DOHH2 (cell line): ENCODE results near the gene RBMXL2.

Experiments
- H3F3A ChIP-seq: fragments of 200-600 bp; sonication (generic), shearing (Covaris generic); 2 replicates; pipeline ENCODE4 v1.6.0; 2016; ENCODE audit warnings: antibody characterized with exemption, mild to moderate bottlenecking; ENCODE audit not compliant: control insufficient read depth, insufficient read depth
- H3K27ac ChIP-seq: fragments of 200-600 bp; sonication (generic); 2 replicates; pipeline ENCODE4 v1.5.1; 2014; ENCODE audit warnings: low read depth, mild to moderate bottlenecking, low read length, moderate library complexity
- H3K27me3 ChIP-seq: fragments of 200-600 bp; sonication (generic); 2 replicates; pipeline ENCODE4 v1.6.1; 2014; ENCODE audit warnings: mild to moderate bottlenecking, low read length, mixed read lengths; ENCODE audit not compliant: control insufficient read depth
- H3K36me3 ChIP-seq: fragments of 200-600 bp; sonication (generic); 2 replicates; pipeline ENCODE4 v1.6.1; 2014; ENCODE audit warnings: mild to moderate bottlenecking, low read length, moderate library complexity, mixed read lengths; ENCODE audit not compliant: control insufficient read depth
- H3K4me1 ChIP-seq: fragments of 200-600 bp; sonication (generic); 2 replicates; pipeline ENCODE4 v1.6.1; 2014; ENCODE audit warnings: mild to moderate bottlenecking, low read length, mixed read lengths; ENCODE audit not compliant: control insufficient read depth
- H3K4me2 ChIP-seq: fragments of 200-600 bp; sonication (generic); 2 replicates; pipeline ENCODE4 v1.6.0; 2014; ENCODE audit warnings: mild to moderate bottlenecking, low read length, moderate library complexity
- H3K4me3 ChIP-seq: fragments of 200-600 bp; sonication (generic); 2 replicates; pipeline ENCODE4 v1.5.1; 2014; ENCODE audit warnings: mild to moderate bottlenecking, low read length, mixed read lengths
- H3K79me2 ChIP-seq: fragments of 200-600 bp; sonication (generic); 2 replicates; pipeline ENCODE4 v1.6.1; 2014; ENCODE audit warnings: mild to moderate bottlenecking, low read length, mixed read lengths; ENCODE audit not compliant: control insufficient read depth
- H3K9me2 ChIP-seq: fragments of 200-600 bp; sonication (generic); replicated peaks from 2 replicates; pipeline ENCODE4 v1.6.1; 2014; ENCODE audit warnings: mild to moderate bottlenecking, low read length, mixed read lengths; ENCODE audit not compliant: control insufficient read depth
- H3K9me3 ChIP-seq: fragments of 200-600 bp; sonication (generic); 2 replicates; pipeline ENCODE4 v1.6.1; 2014; ENCODE audit warnings: antibody characterized with exemption, low read length, mixed read lengths; ENCODE audit not compliant: control insufficient read depth, insufficient read depth
- H4K20me1 ChIP-seq: fragments of 200-600 bp; sonication (generic); 2 replicates; pipeline ENCODE4 v1.6.0; 2014; ENCODE audit warnings: low read depth, mild to moderate bottlenecking, antibody characterized with exemption, low read length, moderate library complexity; ENCODE audit not compliant: control insufficient read depth, insufficient read depth
- EZH2phosphoT487 ChIP-seq: fragments of 200-600 bp; sonication (generic); IDR thresholded peaks from 2 replicates; pipeline ENCODE4 v1.6.1; 2017; ENCODE audit warnings: borderline replicate concordance, mild to moderate bottlenecking, antibody characterized with exemption, low read length, moderate library complexity, mixed read lengths
- TF ChIP-seq, protein P1 (sequence below): fragments of 200-600 bp; sonication (generic); IDR thresholded peaks from one replicate; pipeline ENCODE4 v1.5.1; 2014; ENCODE audit warnings: antibody characterized with exemption, mild to moderate bottlenecking, low read depth, low read length; ENCODE audit not compliant: poor library complexity, severe bottlenecking

RBMXL2 gene

DNA sequence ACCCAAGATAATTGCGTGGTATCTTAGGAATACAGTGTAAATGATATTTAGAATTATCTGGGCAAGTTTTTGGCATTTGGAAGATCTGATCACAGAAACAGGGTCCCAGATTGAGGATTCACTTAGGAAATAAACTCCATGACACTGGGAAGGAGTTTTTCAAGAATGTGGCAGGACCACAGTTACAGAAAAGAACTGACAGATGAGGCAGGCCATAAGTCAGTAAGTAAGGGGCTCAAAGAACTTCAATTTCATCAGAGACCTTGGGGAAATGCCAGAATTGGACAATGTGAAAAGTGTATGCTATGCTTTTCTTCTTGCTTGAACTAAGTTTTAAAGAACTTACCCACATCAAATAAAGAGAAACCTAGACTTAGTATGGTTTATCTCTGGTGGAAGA lies 49.3 kb downstream of the RBMXL2 start:
- Histone ChIP-seq H3K79me2 (no peaks in the 10 kb centered on the region), H3K27me3 (0 out of 2 replicates have a peak, but pooled peaks cover 3% of the 10 kb centered on the region), H4K20me1 (no peaks in the 10 kb centered on the region), H3F3A (no peaks in the 10 kb centered on the region), H3K9me3 (no peaks in the 10 kb centered on the region), H3K36me3 (no peaks in the 10 kb centered on the region), H3K4me2 (no peak overlapping the region), H3K4me3 (no peak overlapping the region), H3K9me2 (no peaks in the 10 kb centered on the region), H3K27ac (no peak overlapping the region), H3K4me1 (no peaks in the 10 kb centered on the region)
- TF ChIP-seq EZH2phosphoT487 = no peak
- TF ChIP-seq, protein P1, sequence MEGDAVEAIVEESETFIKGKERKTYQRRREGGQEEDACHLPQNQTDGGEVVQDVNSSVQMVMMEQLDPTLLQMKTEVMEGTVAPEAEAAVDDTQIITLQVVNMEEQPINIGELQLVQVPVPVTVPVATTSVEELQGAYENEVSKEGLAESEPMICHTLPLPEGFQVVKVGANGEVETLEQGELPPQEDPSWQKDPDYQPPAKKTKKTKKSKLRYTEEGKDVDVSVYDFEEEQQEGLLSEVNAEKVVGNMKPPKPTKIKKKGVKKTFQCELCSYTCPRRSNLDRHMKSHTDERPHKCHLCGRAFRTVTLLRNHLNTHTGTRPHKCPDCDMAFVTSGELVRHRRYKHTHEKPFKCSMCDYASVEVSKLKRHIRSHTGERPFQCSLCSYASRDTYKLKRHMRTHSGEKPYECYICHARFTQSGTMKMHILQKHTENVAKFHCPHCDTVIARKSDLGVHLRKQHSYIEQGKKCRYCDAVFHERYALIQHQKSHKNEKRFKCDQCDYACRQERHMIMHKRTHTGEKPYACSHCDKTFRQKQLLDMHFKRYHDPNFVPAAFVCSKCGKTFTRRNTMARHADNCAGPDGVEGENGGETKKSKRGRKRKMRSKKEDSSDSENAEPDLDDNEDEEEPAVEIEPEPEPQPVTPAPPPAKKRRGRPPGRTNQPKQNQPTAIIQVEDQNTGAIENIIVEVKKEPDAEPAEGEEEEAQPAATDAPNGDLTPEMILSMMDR = no peak
